ENCODE data around the gene SLC8A1. TPM values are rescaled to one million over a fixed set of nuclear protein-coding genes. Genes with fewer than 3 reads are reported as not detected.

Gene SLC8A1
- total RNA-seq, 1 donor from 2014 or later, result 5.6 TPM

GRCh38 chr2:40300391-40300790, 151.5 kb downstream of the SLC8A1 start:
- H3K27ac ChIP-seq, result no peak overlapping the region
- intact Hi-C loops (cut with DNase I), result no loop called here
- H3K4me1 ChIP-seq, result no peaks in the 10 kb centered on the region
- no peaks in the 10 kb centered on the region for H3K27me3 ChIP-seq
- no peak for DNase-seq (ENCODE audit: low spot score in 2 of 2)
- TF ChIP-seq CTCF (IDR thresholded peaks at IDR 0.05), result no peak
- no peaks in the 10 kb centered on the region for H3K36me3 ChIP-seq
- H3K9me3 ChIP-seq, result no peaks in the 10 kb centered on the region
- no peak overlapping the region for H3K4me3 ChIP-seq

- no peak for DNase-seq (ENCODE audit: low spot score in 2 of 2)
- Histone ChIP-seq H3K4me1 (no peaks in the 10 kb centered on the region), H3K36me3 (no peaks in the 10 kb centered on the region), H3K9me3 (no peaks in the 10 kb centered on the region), H3K27ac (no peak overlapping the region), H3K4me3 (no peak overlapping the region), H3K27me3 (no peaks in the 10 kb centered on the region)
- no peak for TF ChIP-seq CTCF (IDR thresholded peaks at IDR 0.05)
- intact Hi-C loops (cut with DNase I), result no loop called here
Measured at GRCh38 chr2:40299781-40300180, 152.1 kb downstream of the SLC8A1 start.

- no peak for TF ChIP-seq CTCF (IDR thresholded peaks at IDR 0.05)
- no peak for DNase-seq (ENCODE audit: low spot score in 2 of 2)
- intact Hi-C loops (cut with DNase I), result no loop called here
- Histone ChIP-seq H3K4me1 (no peaks in the 10 kb centered on the region), H3K4me3 (no peak overlapping the region), H3K27me3 (no peaks in the 10 kb centered on the region), H3K9me3 (no peaks in the 10 kb centered on the region), H3K27ac (no peak overlapping the region), H3K36me3 (no peaks in the 10 kb centered on the region)
Measured at GRCh38 chr2:40299173-40299572, 152.7 kb downstream of the SLC8A1 start.

GRCh38 chr2:40298026-40298425, 153.9 kb downstream of the SLC8A1 start:
- no peak for TF ChIP-seq CTCF (IDR thresholded peaks at IDR 0.05)
- H3K27me3 ChIP-seq, result no peaks in the 10 kb centered on the region
- intact Hi-C loops (cut with DNase I), result no loop called here
- H3K4me3 ChIP-seq, result no peak overlapping the region
- H3K9me3 ChIP-seq, result no peaks in the 10 kb centered on the region
- no peak overlapping the region for H3K27ac ChIP-seq
- H3K4me1 ChIP-seq, result no peaks in the 10 kb centered on the region
- no peaks in the 10 kb centered on the region for H3K36me3 ChIP-seq
- DNase-seq (ENCODE audit: low spot score in 2 of 2), result no peak

GRCh38 chr2:40292291-40292690, 159.6 kb downstream of the SLC8A1 start:
- Histone ChIP-seq H3K27me3 (no peaks in the 10 kb centered on the region), H3K27ac (no peak overlapping the region), H3K9me3 (no peaks in the 10 kb centered on the region), H3K4me1 (no peaks in the 10 kb centered on the region), H3K4me3 (no peak overlapping the region), H3K36me3 (no peaks in the 10 kb centered on the region)
- DNase-seq (ENCODE audit: low spot score in 2 of 2), result no peak
- no peak for TF ChIP-seq CTCF (IDR thresholded peaks at IDR 0.05)
- intact Hi-C loops (cut with DNase I), result no loop called here

- intact Hi-C loops (cut with DNase I), result no loop called here
- H3K27me3 ChIP-seq, result no peaks in the 10 kb centered on the region
- H3K27ac ChIP-seq, result no peak overlapping the region
- no peaks in the 10 kb centered on the region for H3K36me3 ChIP-seq
- TF ChIP-seq CTCF (IDR thresholded peaks at IDR 0.05), result no peak
- no peaks in the 10 kb centered on the region for H3K9me3 ChIP-seq
- H3K4me3 ChIP-seq, result no peak overlapping the region
- no peaks in the 10 kb centered on the region for H3K4me1 ChIP-seq
- DNase-seq (ENCODE audit: low spot score in 2 of 2), result no peak
Measured at GRCh38 chr2:40289771-40290404, 162.0 kb downstream of the SLC8A1 start.
